DND-41 (cell line): ENCODE measurements around the gene TESPA1.

Source experiments
- ATAC-seq: fragments of 200-7000 bp; cut with Tn5 transposase; 3 replicates; pipeline ENCODE4 v1.9.1; 2021; ENCODE audit warnings: low read depth; ENCODE audit not compliant: insufficient read depth
- DNase-seq: peaks from one replicate; pipeline ENCODE4 v3.0.0-alpha.2; 2020
- H2AFZ ChIP-seq: 2 replicates; pipeline ENCODE4 v1.6.0; 2012; ENCODE audit warnings: low read depth, low read length
- H3K27ac ChIP-seq: 2 replicates; pipeline ENCODE4 v1.5.1; 2012; ENCODE audit warnings: low read length, inconsistent platforms
- H3K27me3 ChIP-seq: fragments of 200-600 bp; sonication (generic); 2 replicates; pipeline ENCODE4 v1.6.0; 2012; ENCODE audit warnings: low read length, mild to moderate bottlenecking, inconsistent platforms; ENCODE audit not compliant: insufficient read depth, poor library complexity
- H3K36me3 ChIP-seq: 2 replicates; pipeline ENCODE4 v1.5.1; 2012; ENCODE audit warnings: low read length, inconsistent platforms; ENCODE audit not compliant: insufficient read depth
- H3K4me1 ChIP-seq: 2 replicates; pipeline ENCODE4 v1.5.1; 2012; ENCODE audit warnings: mild to moderate bottlenecking, low read length; ENCODE audit not compliant: insufficient read depth
- H3K4me2 ChIP-seq: 2 replicates; pipeline ENCODE4 v1.6.0; 2012; ENCODE audit warnings: mild to moderate bottlenecking, moderate library complexity, low read length, inconsistent platforms; ENCODE audit not compliant: insufficient read depth
- H3K4me3 ChIP-seq, 2 experiments: fragments of 200-600 bp in 1 of 2; shearing (Covaris generic) in 1 of 2; 2 replicates each; pipeline ENCODE4 v1.5.1; 2012 to 2016; ENCODE audit warnings: inconsistent platforms in 2 of 2, low read length in 2 of 2, mild to moderate bottlenecking in 2 of 2, low read depth in 1 of 2, moderate library complexity in 1 of 2
- H3K79me2 ChIP-seq: 2 replicates; pipeline ENCODE4 v1.6.0; 2012; ENCODE audit warnings: low read length, inconsistent platforms; ENCODE audit not compliant: insufficient read depth
- H3K9ac ChIP-seq: 2 replicates; pipeline ENCODE4 v1.6.0; 2012; ENCODE audit warnings: low read depth, mild to moderate bottlenecking, inconsistent platforms, low read length, moderate library complexity
- H3K9me3 ChIP-seq: 2 replicates; pipeline ENCODE4 v1.5.1; 2012; ENCODE audit warnings: low read length, moderate library complexity, mild to moderate bottlenecking, inconsistent platforms; ENCODE audit not compliant: insufficient read depth, severe bottlenecking
- H4K20me1 ChIP-seq: 2 replicates; pipeline ENCODE4 v1.6.0; 2012; ENCODE audit warnings: low read length; ENCODE audit not compliant: insufficient read depth
- EZH2 ChIP-seq: IDR thresholded peaks from 3 replicates; pipeline ENCODE4 v1.6.1; 2012; ENCODE audit warnings: borderline replicate concordance, low read depth, mild to moderate bottlenecking, moderate library complexity, low read length, inconsistent platforms; ENCODE audit not compliant: severe bottlenecking
- TF ChIP-seq, protein P1 (sequence below): IDR thresholded peaks from 2 replicates; pipeline ENCODE4 v1.5.1; 2012; ENCODE audit warnings: borderline replicate concordance, low read length, moderate library complexity, mild to moderate bottlenecking; ENCODE audit not compliant: poor library complexity, severe bottlenecking; ENCODE audit errors: extremely low read depth

TESPA1 gene

DNA sequence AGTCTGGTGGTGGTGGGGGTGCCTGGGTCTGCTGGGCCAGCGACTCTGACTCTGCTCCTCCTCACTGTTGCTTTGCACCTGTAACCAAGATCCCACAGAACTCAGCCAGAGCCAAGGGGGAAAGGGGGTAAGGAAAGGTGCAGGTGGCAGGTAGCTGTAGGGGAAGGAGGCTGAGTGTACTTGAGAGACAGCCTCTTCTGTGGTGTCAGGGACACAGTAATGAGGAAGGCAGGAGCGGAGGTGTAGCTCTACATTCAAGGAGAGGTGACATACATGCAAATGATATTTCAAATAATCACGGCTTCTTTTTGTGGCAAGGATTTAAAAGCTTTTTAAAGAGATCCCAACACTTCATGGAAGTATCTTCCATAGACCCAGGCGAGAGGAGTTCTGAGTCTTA, 23.4 kb downstream of the TESPA1 start:
- Histone ChIP-seq H3K9ac (no peak overlapping the region), H3K79me2 (no peaks in the 10 kb centered on the region), H3K4me3 (no peak overlapping the region), H3K36me3 (peaks cover 89% of the 10 kb centered on the region), H4K20me1 (no peaks in the 10 kb centered on the region), H3K4me2 (no peak overlapping the region), H3K27me3 (no peaks in the 10 kb centered on the region), H3K9me3 (no peaks in the 10 kb centered on the region), H3K4me1 (peaks cover under 1% of the 10 kb centered on the region; the same call in 1 of the 2 replicates), H3K27ac (no peak overlapping the region), H2AFZ (no peak overlapping the region)
- ATAC-seq (no peak), DNase-seq (no peak)
- no peak for TF ChIP-seq EZH2
- TF ChIP-seq, protein P1, sequence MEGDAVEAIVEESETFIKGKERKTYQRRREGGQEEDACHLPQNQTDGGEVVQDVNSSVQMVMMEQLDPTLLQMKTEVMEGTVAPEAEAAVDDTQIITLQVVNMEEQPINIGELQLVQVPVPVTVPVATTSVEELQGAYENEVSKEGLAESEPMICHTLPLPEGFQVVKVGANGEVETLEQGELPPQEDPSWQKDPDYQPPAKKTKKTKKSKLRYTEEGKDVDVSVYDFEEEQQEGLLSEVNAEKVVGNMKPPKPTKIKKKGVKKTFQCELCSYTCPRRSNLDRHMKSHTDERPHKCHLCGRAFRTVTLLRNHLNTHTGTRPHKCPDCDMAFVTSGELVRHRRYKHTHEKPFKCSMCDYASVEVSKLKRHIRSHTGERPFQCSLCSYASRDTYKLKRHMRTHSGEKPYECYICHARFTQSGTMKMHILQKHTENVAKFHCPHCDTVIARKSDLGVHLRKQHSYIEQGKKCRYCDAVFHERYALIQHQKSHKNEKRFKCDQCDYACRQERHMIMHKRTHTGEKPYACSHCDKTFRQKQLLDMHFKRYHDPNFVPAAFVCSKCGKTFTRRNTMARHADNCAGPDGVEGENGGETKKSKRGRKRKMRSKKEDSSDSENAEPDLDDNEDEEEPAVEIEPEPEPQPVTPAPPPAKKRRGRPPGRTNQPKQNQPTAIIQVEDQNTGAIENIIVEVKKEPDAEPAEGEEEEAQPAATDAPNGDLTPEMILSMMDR: no peak

DNA sequence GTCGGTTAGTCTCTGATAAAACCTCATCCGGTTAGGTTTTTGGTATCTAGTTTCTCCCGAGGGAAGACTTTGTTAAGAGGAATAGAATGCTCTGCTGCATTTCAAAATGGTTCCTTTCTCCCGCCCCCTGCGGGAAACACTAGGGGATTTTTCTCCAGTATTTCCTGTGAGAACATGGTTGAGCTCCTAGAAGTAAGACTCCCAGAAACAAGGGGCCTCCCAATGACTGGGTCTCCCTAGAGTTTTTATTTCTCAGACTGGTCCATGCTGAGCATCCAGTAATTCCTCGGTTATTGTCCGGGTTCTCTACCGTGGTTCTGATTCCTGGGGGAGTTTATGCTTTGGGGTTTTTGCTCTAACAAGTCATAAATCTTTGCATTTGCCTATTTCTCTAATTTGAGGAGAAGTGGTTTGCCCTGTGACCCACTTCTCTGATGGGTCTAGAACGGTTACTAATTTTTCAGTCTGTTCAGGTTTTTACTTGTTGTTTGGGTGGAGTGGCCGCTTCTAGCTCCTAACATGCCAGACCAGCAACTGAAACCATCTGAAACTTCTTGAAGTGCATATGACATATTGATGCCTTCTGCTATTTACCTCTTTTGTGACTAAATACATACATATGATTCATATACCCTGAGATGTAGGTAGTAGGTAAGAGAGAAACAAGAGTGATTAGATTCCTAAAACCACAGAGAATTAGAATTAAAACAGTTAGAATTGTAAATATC, 25.1 kb downstream of the TESPA1 start:
- H3K27me3 ChIP-seq: no peaks in the 10 kb centered on the region
- no peaks in the 10 kb centered on the region for H4K20me1 ChIP-seq
- peaks cover 89% of the 10 kb centered on the region for H3K36me3 ChIP-seq
- DNase-seq: no peak
- no peaks in the 10 kb centered on the region for H3K79me2 ChIP-seq
- ATAC-seq: no peak
- no peak overlapping the region for H3K4me3 ChIP-seq
- TF ChIP-seq EZH2: no peak
- TF ChIP-seq, protein P1: no peak
- no peak overlapping the region for H2AFZ ChIP-seq
- no peak overlapping the region for H3K27ac ChIP-seq
- no peaks in the 10 kb centered on the region for H3K9me3 ChIP-seq
- H3K4me2 ChIP-seq: no peak overlapping the region
- peaks cover 7% of the 10 kb centered on the region; the same call in 1 of the 2 replicates for H3K4me1 ChIP-seq
- no peak overlapping the region for H3K9ac ChIP-seq

- peaks cover 7% of the 10 kb centered on the region; the same call in 1 of the 2 replicates for H3K4me1 ChIP-seq
- ATAC-seq: peak; percentile 80
- peaks cover 87% of the 10 kb centered on the region for H3K36me3 ChIP-seq
- H3K9ac ChIP-seq: no peak overlapping the region
- no peak for TF ChIP-seq EZH2
- TF ChIP-seq, protein P1: peak; percentile 83
- no peaks in the 10 kb centered on the region for H3K9me3 ChIP-seq
- H4K20me1 ChIP-seq: no peaks in the 10 kb centered on the region
- H3K27me3 ChIP-seq: no peaks in the 10 kb centered on the region
- no peak overlapping the region for H3K4me2 ChIP-seq
- no peak overlapping the region for H3K4me3 ChIP-seq
- DNase-seq: peak; percentile 54
- no peak overlapping the region for H2AFZ ChIP-seq
- no peaks in the 10 kb centered on the region for H3K79me2 ChIP-seq
- no peak overlapping the region for H3K27ac ChIP-seq
These were observed 26.4 kb downstream of the TESPA1 start for GRCh38 chr12:54958048-54958658.
